Measurements from ENCODE around the gene GRIFIN.

The GRIFIN gene

GRCh38 chr7:2512713-2513112, 36.5 kb upstream of the GRIFIN start:
- H3K4me3 ChIP-seq (ENCODE audit: low read length): no peak overlapping the region
- TF ChIP-seq, protein P1, sequence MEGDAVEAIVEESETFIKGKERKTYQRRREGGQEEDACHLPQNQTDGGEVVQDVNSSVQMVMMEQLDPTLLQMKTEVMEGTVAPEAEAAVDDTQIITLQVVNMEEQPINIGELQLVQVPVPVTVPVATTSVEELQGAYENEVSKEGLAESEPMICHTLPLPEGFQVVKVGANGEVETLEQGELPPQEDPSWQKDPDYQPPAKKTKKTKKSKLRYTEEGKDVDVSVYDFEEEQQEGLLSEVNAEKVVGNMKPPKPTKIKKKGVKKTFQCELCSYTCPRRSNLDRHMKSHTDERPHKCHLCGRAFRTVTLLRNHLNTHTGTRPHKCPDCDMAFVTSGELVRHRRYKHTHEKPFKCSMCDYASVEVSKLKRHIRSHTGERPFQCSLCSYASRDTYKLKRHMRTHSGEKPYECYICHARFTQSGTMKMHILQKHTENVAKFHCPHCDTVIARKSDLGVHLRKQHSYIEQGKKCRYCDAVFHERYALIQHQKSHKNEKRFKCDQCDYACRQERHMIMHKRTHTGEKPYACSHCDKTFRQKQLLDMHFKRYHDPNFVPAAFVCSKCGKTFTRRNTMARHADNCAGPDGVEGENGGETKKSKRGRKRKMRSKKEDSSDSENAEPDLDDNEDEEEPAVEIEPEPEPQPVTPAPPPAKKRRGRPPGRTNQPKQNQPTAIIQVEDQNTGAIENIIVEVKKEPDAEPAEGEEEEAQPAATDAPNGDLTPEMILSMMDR (IDR thresholded peaks at IDR 0.05; ENCODE audit: insufficient read depth, low read depth, low read length, missing control alignments): no peak
- DNase-seq (ENCODE audit: low read depth): no peak

DNA sequence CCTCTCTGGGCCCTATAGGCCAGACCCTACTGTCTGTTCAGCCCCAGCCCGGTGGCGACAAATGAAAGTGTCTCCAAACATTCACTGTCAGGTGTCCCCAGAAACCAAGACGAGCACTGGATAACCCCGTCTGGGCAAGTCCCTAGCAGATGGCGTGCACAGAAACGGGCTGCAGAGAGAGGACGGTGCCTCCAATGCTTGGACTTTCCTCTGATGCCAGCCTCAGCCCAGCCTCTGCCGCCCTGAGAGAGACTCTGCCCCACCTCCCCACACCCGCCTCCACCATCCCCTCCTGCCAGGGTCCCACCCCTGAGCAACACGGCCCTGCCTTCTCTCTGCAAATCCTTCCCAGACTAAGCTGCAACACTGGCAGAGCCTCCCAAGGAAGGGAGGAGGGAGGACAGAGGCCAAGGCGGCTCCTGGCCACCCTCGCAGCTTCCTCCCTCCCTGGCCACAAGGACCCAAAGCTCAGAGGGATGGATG, 36.0 kb upstream of the GRIFIN start:
- TF ChIP-seq, protein P1 (IDR thresholded peaks at IDR 0.05; ENCODE audit: insufficient read depth, low read depth, low read length, missing control alignments): no peak
- DNase-seq (ENCODE audit: low read depth): no peak
- H3K4me3 ChIP-seq (ENCODE audit: low read length): no peak overlapping the region

- no peak overlapping the region for H3K4me3 ChIP-seq (ENCODE audit: low read length)
- no peak for DNase-seq (ENCODE audit: low read depth)
- TF ChIP-seq, protein P1 (IDR thresholded peaks at IDR 0.05; ENCODE audit: insufficient read depth, low read depth, low read length, missing control alignments): no peak
Measured at GRCh38 chr7:2511769-2512168, 35.6 kb upstream of the GRIFIN start.

GRCh38 chr7:2510909-2511768, 34.9 kb upstream of the GRIFIN start:
- no peak overlapping the region for H3K4me3 ChIP-seq (ENCODE audit: low read length)

GRCh38 chr7:2510130-2510776, 34.1 kb upstream of the GRIFIN start:
- TF ChIP-seq, protein P1 (IDR thresholded peaks at IDR 0.05; ENCODE audit: insufficient read depth, low read depth, low read length, missing control alignments): no peak
- no peak for DNase-seq (ENCODE audit: low read depth)
- no peak overlapping the region for H3K4me3 ChIP-seq (ENCODE audit: low read length)

More at GRCh38 chr7:2510909-2511768, 34.9 kb upstream of the GRIFIN start:
- no peak for DNase-seq (ENCODE audit: low read depth)
- TF ChIP-seq, protein P1 (IDR thresholded peaks at IDR 0.05; ENCODE audit: insufficient read depth, low read depth, low read length, missing control alignments): no peak

- TF ChIP-seq, protein P1 (IDR thresholded peaks at IDR 0.05; ENCODE audit: insufficient read depth, low read depth, low read length, missing control alignments): no peak
- no peak overlapping the region for H3K4me3 ChIP-seq (ENCODE audit: low read length)
Measured at GRCh38 chr7:2509298-2509906, 33.2 kb upstream of the GRIFIN start.

More at GRCh38 chr7:2509298-2509906, 33.2 kb upstream of the GRIFIN start:
- no peak for DNase-seq (ENCODE audit: low read depth)

All from epithelial cell of esophagus (primary cell).